ENCODE results near the gene MERTK.

MERTK gene

GRCh38 chr2:112032224-112032586, 133.8 kb downstream of the MERTK start:
- Histone ChIP-seq H3K9me3 (ENCODE audit: insufficient read depth, low read depth, low read length) (no peaks in the 10 kb centered on the region; the same call in 1 of the 2 replicates), H3K4me1 (ENCODE audit: insufficient read depth, low read length, poor library complexity, severe bottlenecking) (peaks cover 10% of the 10 kb centered on the region), H2AFZ (ENCODE audit: low read length) (no peak overlapping the region), H3K9me2 (replicated peaks; ENCODE audit: low read depth, low read length) (no peaks in the 10 kb centered on the region), H3K4me2 (ENCODE audit: low read depth, low read length, poor library complexity, severe bottlenecking) (no peak overlapping the region), H3K79me2 (ENCODE audit: insufficient read depth, low read length) (no peaks in the 10 kb centered on the region), H3K9ac (ENCODE audit: low read depth, low read length, poor library complexity, severe bottlenecking) (peak overlapping the region; percentile 36), H4K20me1 (ENCODE audit: insufficient read depth, low read length, poor library complexity, severe bottlenecking) (no peaks in the 10 kb centered on the region), H3K4me3 (ENCODE audit: low read length, poor library complexity, severe bottlenecking) (no peak overlapping the region), H3K36me3 (ENCODE audit: insufficient read depth, low read length) (no peaks in the 10 kb centered on the region), H3F3A (ENCODE audit: low read depth) (no peaks in the 10 kb centered on the region), H3K27me3 (ENCODE audit: insufficient read depth, low read length, poor library complexity, severe bottlenecking) (no peaks in the 10 kb centered on the region)
- TF ChIP-seq EZH2phosphoT487 (IDR thresholded peaks at IDR 0.05; ENCODE audit: borderline replicate concordance) (no peak), CTCF (conservative IDR thresholded peaks at IDR 0.05; ENCODE audit: low read length) (no peak)

GRCh38 chr2:112032689-112033465, 134.5 kb downstream of the MERTK start:
- Histone ChIP-seq H3K4me3 (ENCODE audit: low read length, poor library complexity, severe bottlenecking) (no peak overlapping the region), H3K4me2 (ENCODE audit: low read depth, low read length, poor library complexity, severe bottlenecking) (no peak overlapping the region), H3F3A (ENCODE audit: low read depth) (no peaks in the 10 kb centered on the region), H3K36me3 (ENCODE audit: insufficient read depth, low read length) (no peaks in the 10 kb centered on the region), H3K27me3 (ENCODE audit: insufficient read depth, low read length, poor library complexity, severe bottlenecking) (no peaks in the 10 kb centered on the region), H4K20me1 (ENCODE audit: insufficient read depth, low read length, poor library complexity, severe bottlenecking) (no peaks in the 10 kb centered on the region), H3K79me2 (ENCODE audit: insufficient read depth, low read length) (no peaks in the 10 kb centered on the region), H3K4me1 (ENCODE audit: insufficient read depth, low read length, poor library complexity, severe bottlenecking) (peaks cover 10% of the 10 kb centered on the region), H3K9me2 (replicated peaks; ENCODE audit: low read depth, low read length) (no peaks in the 10 kb centered on the region), H3K9ac (ENCODE audit: low read depth, low read length, poor library complexity, severe bottlenecking) (no peak overlapping the region), H3K9me3 (ENCODE audit: insufficient read depth, low read depth, low read length) (no peaks in the 10 kb centered on the region; the same call in 1 of the 2 replicates), H2AFZ (ENCODE audit: low read length) (no peak overlapping the region)
- TF ChIP-seq CTCF (conservative IDR thresholded peaks at IDR 0.05; ENCODE audit: low read length) = peak; percentile 41
- TF ChIP-seq EZH2phosphoT487 (IDR thresholded peaks at IDR 0.05; ENCODE audit: borderline replicate concordance) = no peak

- Histone ChIP-seq H3K4me2 (ENCODE audit: low read depth, low read length, poor library complexity, severe bottlenecking) (no peak overlapping the region), H2AFZ (ENCODE audit: low read length) (no peak overlapping the region), H4K20me1 (ENCODE audit: insufficient read depth, low read length, poor library complexity, severe bottlenecking) (no peaks in the 10 kb centered on the region), H3K4me1 (ENCODE audit: insufficient read depth, low read length, poor library complexity, severe bottlenecking) (peaks cover 10% of the 10 kb centered on the region), H3K9me3 (ENCODE audit: insufficient read depth, low read depth, low read length) (no peaks in the 10 kb centered on the region; the same call in 1 of the 2 replicates), H3K36me3 (ENCODE audit: insufficient read depth, low read length) (no peaks in the 10 kb centered on the region), H3K4me3 (ENCODE audit: low read length, poor library complexity, severe bottlenecking) (no peak overlapping the region), H3K27me3 (ENCODE audit: insufficient read depth, low read length, poor library complexity, severe bottlenecking) (no peaks in the 10 kb centered on the region), H3K79me2 (ENCODE audit: insufficient read depth, low read length) (no peaks in the 10 kb centered on the region), H3K9ac (ENCODE audit: low read depth, low read length, poor library complexity, severe bottlenecking) (no peak overlapping the region), H3K9me2 (replicated peaks; ENCODE audit: low read depth, low read length) (no peaks in the 10 kb centered on the region), H3F3A (ENCODE audit: low read depth) (no peaks in the 10 kb centered on the region)
- TF ChIP-seq EZH2phosphoT487 (IDR thresholded peaks at IDR 0.05; ENCODE audit: borderline replicate concordance) (no peak), CTCF (conservative IDR thresholded peaks at IDR 0.05; ENCODE audit: low read length) (no peak)
These were observed 135.2 kb downstream of the MERTK start for GRCh38 chr2:112033600-112033999.

All from Loucy (cell line).